Stimulated activated CD4-positive, alpha-beta T cell treated with anti-CD3 and anti-CD28 coated beads, TNF-alpha, amount 100 ng/mL, for 1 hour (primary cell): Measurements from ENCODE around the gene DIAPH3.

Experiments
- DNase-seq, 3 donors: peaks; one replicate each; pipeline ENCODE4 v3.0.0-alpha.2; 2020; ENCODE audit warnings: low read depth in 3 of 3, low spot score in 1 of 3

DIAPH3 gene

DNA sequence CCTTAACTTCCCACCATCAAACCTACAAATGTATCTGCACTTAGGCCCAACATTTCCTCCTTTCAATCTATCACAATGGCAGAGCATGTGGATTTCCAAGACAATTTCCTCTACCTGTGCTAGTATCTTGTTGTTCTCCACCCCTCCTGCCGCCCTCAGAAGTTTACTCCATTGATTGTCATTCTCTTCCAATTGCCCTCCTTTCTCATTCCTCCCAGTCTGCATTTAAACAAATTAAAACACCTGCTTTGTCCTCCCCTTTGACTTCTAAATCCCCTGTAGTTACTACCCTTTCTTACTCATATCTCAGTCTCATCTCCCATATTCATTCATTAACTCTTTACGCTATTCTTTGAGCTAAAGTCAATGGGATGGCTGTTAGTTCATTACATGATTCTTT, 370.6 kb downstream of the DIAPH3 start:
- DNase-seq = no peak

DNA sequence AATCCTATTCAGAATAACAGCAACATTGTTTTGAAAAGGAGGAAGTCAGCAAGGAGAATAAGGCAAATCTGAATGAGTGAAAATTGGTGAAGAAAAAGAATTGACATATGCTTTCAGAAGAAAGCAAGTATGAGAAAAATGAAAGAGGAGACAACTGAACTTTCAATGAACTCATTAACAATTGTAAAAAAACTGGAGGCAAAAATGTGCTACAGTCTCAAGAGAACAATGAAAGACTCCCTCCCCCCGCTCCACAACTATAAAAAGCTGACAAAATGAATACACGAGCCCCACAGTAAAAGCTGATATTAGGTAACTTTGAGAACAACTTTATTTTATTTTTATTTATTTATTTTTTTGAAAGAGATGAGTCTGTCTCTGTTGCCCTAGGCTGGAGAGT, 373.1 kb downstream of the DIAPH3 start:
- DNase-seq = no peak

DNA sequence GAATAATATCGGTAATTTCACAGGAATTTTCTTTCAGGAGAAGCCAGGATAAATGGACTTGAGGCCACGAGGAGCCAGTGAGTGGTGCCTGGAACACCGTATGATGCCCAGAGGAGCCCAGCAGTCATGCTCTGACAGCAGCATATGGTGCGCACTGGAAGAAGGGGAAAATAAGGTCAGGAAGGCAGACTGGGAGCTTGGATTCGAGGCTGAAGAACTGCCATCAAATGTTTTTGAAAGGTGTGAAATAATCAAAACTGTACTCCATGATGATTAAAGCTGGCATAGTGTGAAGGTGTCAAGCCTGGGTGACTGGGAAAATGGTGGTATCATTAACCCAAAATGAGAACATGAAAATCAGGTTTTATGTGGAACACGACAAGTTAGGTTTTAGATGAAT, 374.2 kb downstream of the DIAPH3 start:
- DNase-seq = no peak

DNA sequence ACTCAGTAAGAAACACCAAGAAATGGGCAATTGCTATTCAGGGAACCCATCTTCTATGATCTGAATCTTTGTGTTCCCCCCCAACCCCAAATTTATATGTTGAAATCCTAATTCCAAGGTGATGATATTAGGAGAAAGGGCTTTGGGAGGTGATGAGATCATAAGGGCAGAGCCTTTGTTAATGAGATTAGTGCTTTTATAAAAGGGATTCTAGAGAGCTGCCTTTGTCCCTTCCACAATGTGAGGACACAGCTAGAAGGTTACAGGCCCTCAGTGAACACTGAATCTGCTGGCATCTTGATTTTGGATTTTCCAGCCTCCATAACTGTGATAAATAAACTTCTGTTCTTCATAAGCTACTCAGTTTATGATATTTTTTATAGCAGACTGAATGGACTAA, 376.0 kb downstream of the DIAPH3 start:
- DNase-seq = no peak

DNA sequence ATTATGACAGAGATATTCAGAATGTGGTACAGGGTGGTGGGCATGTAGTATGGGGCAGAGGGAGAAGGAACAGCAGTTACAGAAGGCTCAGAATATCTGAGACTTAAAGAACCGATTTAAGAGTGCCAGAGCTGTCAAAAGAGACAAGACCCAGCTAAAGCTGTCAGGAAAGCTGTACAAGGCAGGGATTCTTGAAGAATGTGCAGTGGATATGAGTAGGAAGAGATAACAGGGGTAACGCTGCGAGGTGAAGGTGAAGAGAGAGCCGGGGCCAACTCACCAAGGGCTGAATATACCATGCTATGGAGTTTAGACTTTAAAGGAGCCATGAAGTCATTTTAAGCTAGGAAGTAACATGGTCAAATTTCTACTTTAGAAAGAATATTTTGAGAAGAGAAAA, 381.0 kb downstream of the DIAPH3 start:
- no peak for DNase-seq

DNA sequence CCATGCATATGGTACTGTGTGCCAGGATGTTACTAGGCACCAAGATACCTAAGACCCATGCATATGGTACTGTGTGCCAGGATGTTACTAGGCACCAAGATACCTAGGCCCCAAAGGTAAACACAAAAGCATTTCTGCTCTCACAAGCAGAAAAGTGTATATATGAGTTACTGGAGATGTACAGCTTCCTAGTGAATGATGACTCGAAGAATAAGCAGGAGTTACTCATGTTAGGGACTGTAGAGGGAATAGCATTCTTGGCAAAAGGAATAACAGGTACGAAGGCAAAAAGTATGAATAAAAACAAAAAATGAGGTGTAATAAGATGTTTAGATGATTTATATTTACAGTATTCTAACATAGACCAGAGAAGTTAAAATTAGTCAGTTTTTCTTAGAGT, 383.7 kb downstream of the DIAPH3 start:
- no peak for DNase-seq

DNA sequence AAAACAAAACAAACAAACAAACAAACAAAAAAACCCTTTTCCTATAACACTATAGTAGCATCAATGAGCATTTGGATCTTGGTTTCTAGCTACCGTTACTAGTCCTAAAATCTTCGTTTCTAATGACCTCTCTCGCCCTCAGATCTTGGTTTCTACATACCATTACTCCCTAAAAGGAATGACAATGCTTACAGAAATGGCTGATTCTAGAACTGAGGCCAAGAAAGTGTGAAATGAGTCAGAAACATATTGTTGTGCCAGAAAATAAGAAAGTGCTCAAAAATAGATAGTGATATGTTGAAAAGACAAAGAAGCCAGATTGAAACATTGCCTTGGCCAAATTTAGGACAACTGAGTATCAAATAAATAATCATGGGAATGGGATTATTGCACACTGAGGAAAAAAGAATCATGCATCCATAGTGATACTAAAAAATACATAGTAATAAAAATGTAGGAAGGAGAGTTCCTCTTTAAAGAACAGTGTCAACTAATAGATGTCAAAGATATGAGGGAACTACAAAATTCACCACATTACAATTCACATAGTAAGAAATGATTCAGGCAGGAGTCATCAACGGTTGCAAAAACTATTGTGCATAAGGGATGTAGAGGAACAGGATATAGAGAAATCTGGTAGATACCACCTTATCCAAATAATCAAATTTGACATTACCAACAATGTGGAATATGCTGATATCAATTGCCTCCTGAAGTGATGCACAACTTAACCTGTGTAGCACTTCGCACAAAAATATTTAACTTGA, 386.6 kb downstream of the DIAPH3 start:
- DNase-seq = no peak

DNA sequence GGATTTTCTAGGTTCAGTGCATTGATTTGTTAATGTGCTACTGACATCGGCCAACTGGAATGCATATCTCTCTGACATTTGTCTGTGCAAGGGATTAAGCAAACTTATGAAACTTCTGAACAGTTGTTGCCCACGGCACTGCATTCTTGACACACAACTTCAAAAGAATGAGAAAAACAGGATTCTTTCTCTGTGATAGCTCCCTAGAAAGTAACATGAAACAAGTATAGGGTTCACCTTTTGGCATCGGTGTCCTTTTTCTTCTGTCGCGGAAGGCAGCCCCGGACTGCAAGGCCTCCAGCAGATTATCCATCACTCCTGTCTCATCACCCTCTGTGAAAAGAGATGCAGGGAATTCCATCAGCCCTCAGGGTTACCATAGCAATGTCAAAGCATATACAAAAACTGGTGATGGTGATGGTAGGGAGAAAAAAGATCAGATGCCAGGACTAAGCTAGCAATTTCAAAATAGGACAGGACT, 389.2 kb downstream of the DIAPH3 start:
- DNase-seq = no peak

DNA sequence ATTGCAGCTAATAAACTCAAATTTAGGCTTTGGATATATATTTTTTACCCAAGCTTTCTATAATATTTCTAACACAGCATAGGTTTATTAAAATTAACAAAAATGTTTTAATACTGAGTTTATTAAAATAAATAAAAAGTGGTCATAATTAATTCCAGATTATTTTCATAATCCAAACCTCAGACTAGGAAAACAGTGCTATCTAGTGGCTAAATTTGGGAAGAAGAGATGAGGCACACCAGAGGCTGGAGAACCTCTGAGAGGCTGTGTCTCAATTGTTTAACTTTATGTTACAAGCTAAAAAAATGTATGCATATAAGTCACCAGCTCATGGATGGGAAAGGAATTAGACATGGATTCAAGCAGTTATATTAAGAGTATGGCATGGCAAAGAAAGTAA, 392.5 kb downstream of the DIAPH3 start:
- no peak for DNase-seq

DNA sequence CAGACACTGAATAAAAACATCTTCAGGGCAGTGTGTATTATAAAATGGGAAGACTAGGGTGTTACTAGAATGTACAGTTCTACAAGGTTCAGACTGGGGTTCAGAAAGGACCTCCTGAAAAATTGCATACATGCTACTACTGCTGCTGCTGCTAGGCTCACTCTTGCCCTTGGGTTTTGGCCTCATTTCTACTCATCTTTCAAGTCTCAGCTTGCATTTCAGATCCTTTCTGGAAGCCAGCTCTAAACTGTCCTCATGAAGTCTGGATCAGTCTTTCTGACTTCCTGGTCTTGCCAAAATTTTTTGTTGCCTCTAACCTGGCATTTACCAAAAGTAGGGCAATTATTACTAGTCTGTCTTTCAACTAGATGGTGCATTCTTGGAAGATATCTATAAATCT, 393.3 kb downstream of the DIAPH3 start:
- DNase-seq = no peak

DNA sequence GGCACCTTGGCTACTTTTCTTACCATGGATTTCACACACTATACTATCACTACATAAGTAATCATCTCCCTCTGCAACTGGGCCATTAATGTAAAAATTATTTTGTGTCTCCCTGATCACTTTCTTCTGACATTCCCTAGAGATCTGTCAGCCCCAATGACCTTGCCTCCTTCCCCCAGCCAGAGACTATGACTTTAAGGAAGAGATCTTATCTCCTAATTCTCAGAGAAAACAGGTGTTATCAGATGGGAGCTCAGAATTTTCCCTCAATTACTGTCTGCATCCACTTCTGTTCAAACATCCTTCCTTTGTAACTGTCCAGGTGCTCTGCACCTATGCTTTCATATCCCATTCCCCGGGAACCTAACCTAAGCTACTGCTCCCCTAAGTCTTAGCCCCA, 397.5 kb downstream of the DIAPH3 start:
- DNase-seq = no peak

DNA sequence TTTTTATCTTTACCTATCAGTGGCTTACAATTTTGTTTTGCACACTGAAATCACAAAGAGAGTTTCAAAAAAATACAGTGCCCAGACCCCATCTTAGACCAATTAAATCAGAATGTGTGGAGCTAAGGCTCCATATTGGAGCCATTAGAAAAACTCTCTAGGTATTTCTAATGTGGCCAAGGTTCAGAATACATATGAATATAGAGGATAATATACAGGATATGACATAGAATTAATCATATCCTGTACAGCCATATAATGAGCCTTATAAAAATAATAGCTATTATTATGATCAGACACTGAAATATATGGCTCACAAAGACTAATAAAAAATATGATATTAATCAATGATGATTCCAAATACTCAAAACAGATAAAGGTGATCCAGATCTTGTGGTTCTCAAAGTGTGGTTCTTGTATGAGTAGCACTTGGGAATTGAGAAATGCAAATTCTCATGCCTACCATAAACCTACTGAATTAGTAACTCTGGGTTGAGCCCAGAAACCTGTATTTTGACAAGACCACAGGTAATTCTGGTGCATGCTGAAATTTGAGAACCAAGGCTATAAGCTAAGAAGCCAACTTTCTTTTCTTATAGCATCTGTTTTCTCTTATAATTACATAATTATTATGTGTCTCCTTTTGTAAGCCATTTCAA, 408.0 kb downstream of the DIAPH3 start:
- no peak for DNase-seq

DNA sequence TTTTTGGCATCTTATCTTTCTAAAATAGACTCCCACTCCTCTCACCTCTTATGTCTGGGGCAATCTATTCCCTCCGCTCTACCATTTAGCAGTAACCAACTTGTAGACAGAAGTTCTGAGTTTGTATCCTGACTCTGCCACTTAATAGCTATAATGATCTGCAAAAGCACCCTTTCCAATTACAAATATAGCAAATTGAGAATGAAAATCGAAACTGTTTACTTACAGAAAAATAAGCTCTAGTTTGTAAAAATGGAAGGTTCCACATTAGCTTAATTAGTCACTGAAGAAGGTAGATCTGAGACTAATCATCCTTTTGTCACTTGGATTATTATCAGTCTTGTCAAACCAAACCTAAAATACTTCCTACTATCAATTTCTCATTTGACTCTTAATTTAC, 409.3 kb downstream of the DIAPH3 start:
- no peak for DNase-seq

DNA sequence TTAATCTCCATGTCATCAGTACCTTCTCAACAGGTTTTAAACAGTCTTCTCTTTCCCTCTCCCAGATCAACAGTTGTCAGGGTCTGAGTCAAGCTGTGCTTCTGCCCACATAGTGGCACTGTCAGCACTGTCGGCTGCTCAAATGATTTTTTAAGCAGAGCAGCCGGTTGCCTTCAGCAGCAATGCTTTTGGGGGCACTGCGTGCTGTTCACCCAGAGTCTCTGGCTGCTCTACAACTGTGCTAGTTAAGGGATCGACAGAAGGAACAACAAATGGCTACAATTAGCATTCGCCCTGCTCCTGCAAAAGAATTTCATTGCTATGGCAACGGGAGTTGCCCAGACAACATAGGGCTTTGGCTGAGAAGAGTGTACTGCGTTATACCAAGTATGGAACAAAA, 412.9 kb downstream of the DIAPH3 start:
- DNase-seq = no peak

DNA sequence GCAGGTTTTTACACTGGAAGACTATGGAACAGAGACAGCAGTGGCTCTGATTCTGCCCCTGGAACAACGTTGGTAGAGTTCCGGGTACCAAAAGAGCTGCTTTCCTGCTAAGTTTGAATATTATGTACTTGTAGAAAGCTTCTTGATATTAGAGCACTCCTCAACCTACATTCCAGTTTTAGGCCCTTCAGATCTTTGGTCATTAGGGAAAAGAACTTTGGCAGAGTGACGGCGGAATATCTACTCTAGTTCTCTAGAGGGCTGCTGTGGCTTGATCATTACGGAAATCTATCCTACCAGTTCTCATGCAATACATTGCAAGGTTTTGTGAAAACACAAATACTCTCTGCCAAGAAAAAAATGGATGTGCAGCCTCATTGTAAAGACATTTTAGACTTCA, 415.7 kb downstream of the DIAPH3 start:
- DNase-seq = no peak

DNA sequence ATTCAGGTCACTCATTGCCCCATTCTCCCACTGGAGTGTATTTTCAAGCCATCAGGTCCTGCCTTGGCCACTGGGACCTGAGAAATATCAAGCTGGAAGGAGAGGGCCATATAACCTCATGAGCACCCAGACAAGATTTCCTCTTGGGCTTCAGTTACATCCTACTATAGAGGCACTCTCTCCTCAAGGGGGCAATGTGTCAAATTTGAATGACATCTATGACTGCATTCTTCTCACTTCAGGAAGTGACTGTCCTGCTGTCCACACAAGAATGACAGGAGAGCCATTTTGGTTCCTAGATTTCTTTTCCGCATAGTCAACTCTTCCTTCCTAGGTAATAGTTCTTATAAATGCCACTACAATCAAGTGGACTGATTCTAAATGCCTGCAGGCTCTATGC, 416.2 kb downstream of the DIAPH3 start:
- no peak for DNase-seq

DNA sequence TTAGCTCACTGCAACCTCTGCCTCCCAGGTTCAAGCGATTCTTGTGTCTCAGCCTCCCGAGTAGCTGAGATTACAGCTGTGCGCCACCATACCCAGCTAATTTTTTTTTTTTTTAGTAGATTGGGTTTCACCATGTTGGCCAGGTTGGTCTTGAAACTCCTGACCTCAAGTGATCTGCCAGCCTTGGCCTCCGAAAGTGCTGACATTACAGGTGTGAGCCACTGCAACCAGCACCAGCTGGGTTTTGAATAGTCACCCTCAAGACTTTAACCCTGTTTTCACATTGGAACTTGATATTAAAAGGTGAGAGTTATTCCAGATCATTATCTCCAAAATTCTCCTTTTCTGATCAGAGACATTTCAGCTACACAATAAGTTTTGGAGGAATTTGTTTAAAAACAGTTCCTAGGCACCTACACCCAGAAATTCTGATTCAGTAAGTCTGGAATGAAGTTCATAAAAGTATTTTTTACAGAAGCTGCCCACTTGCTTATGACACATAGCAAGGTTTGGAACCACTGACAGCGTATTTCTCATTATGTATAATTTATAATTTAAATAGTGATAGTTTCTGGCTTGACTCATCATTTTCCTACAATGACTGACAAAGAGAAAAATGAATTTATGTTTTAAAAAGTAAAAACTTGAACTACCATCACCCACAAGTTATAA, 417.3 kb downstream of the DIAPH3 start:
- no peak for DNase-seq

DNA sequence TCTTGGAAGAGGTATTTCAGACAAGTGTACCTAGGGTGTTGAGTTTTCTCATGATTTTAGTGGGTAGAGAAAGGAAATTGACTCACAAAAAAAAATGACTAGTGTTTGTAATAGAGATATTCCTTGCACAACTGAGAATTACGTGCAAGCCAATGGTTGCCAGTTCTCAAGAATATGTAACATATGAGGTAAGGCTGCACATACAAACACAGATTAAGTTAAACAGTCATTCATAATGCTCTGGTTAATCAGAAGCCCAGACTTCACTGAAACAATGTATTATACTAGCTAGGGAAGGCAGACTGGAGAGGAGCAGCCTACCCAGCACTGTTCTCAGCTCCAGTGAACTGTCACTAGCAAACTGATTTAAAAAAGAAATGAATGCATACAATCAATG, 418.3 kb downstream of the DIAPH3 start:
- DNase-seq = no peak

DNA sequence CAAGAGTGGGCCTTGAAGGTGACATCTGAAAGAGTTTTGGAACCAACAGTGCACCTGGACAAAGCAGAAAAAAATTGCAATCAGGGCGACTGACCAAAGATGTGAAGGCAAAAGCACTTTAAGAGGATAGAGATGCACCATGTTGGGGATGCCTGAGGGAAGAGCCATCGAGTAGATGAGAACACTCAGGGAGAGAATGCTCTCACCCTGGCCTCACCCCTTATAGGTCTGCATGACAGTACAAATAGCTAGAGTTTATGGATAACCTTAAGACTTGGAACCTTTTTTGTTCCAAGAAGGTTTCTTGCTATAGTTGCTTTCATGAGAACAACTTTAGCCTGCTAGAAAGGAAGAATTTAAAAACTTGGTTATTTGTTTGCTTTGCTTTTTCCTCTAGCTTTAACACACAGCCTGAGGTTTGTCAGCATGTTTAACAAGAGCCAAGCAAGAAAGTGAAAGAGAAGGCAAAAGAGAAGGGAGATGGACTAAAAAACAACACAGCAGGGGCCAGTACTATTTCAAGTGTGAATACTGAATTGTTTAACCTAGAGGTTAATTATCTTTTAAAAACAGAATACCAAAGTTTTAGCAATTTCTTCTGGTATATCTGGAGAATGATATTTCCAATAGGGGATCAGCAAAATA, 418.9 kb downstream of the DIAPH3 start:
- no peak for DNase-seq

DNA sequence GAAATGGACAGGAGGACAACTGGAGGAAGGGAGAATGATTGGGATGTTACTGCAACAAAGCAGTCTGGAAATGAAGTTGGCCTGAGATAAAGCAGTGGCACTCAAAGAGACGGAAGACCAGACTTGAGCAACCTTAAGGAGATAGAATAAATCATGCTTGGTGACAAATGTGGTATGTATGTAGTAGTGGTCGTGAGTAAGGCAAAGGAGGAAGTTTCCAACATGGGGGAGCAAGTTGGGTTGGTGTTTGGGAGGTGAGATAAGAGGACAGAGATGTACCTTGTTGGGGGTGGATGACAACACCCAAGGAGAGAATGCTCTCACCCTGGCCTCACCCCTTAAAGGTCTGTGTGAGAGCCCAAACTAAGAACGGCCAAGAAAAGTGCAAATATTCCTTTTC, 420.5 kb downstream of the DIAPH3 start:
- DNase-seq = no peak

DNA sequence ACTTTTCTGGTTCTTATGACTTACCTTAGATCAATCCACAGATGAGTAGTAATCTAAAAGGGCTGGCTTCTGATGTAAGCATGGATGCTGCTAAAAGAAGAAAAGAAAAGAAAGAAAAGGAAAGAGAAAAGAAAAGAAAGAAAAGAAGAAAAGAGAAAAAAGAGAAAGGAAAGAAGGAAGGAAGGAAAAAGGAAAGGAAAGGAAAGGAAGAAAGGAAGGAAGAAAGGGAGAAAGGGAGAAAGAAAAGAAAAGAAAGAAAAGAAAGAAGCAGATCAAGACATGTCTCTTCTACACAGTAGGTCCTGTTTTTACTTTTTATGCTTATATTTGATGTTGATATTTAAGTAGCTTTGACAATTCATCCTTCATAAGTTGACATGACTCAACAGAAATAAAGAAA, 421.3 kb downstream of the DIAPH3 start:
- DNase-seq = no peak

DNA sequence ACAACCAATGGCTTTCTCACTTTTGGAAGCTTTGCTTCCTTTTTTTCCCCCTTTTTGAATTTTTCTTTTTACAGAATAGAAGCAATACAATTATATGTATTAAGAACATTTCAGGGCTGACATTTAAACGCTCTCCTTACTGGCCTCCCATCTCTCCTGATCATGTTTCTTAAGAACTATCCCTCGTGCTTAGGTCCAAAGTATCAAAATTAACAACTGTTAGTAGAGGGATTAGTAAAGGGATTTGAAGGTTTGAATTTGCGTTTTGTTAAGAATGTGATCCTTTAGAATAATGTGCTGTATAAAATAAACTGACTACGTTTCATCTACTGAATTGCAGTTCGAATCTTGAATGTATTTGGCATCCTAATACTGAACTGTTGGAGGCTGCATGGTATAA, 424.8 kb downstream of the DIAPH3 start:
- DNase-seq = no peak
